ENCODE measurements around the gene PRXL2B.

- TF ChIP-seq CREB1 (CRISPR knock-in tag; IDR thresholded peaks at IDR 0.05; ENCODE audit: low read depth) (no peak), POLR2AphosphoS5 (IDR thresholded peaks at IDR 0.05; ENCODE audit: low read depth) (no peak), CTCF (conservative IDR thresholded peaks at IDR 0.05; ENCODE audit: low read depth in 2 of 2) (no peak), ZNF331 (CRISPR knock-in tag; IDR thresholded peaks at IDR 0.05; ENCODE audit: low read depth) (no peak), ETS1 (IDR thresholded peaks at IDR 0.05) (no peak), REST (IDR thresholded peaks at IDR 0.05; ENCODE audit: unreplicated experiment) (no peak), EZH2phosphoT487 (IDR thresholded peaks at IDR 0.05; ENCODE audit: unreplicated experiment) (no peak), ZNF114 (CRISPR knock-in tag; IDR thresholded peaks at IDR 0.05) (no peak), JUNB (IDR thresholded peaks at IDR 0.05; ENCODE audit: unreplicated experiment) (no peak), EZH2 (IDR thresholded peaks at IDR 0.05; ENCODE audit: low read depth, unreplicated experiment) (no peak), STAT1 (IDR thresholded peaks at IDR 0.05; ENCODE audit: unreplicated experiment) (no peak), NANOG (IDR thresholded peaks at IDR 0.05; ENCODE audit: borderline replicate concordance) (no peak), ZNF462 (CRISPR knock-in tag; IDR thresholded peaks at IDR 0.05) (no peak)
Observed at GRCh38 chr1:2574350-2574749, 12.2 kb upstream of the PRXL2B start.
